ENCODE data around the gene UPK1B.

Gene UPK1B

GRCh38 chr3:119170821-119171220, 2.6 kb upstream of the UPK1B start:
- in situ Hi-C loops (cut with MboI; ENCODE audit: low pct_unique_long_range_greater_than_20kb, low sequenced_read_pairs) = no loop called here
- no peak for DNase-seq

GRCh38 chr3:119175872-119176756, 2.7 kb downstream of the UPK1B start:
- in situ Hi-C loops (cut with MboI; ENCODE audit: low pct_unique_long_range_greater_than_20kb, low sequenced_read_pairs) = no loop called here
- DNase-seq = no peak

- in situ Hi-C loops (cut with MboI; ENCODE audit: low pct_unique_long_range_greater_than_20kb, low sequenced_read_pairs) = no loop called here
- no peak for DNase-seq
These were observed 3.4 kb downstream of the UPK1B start for GRCh38 chr3:119176778-119177177.

- in situ Hi-C loops (cut with MboI; ENCODE audit: low pct_unique_long_range_greater_than_20kb, low sequenced_read_pairs) = no loop called here
- no peak for DNase-seq
These were observed 3.9 kb downstream of the UPK1B start for GRCh38 chr3:119177321-119177720.

GRCh38 chr3:119181765-119182164, 8.4 kb downstream of the UPK1B start:
- no peak for DNase-seq
- in situ Hi-C loops (cut with MboI; ENCODE audit: low pct_unique_long_range_greater_than_20kb, low sequenced_read_pairs) = no loop called here

- DNase-seq = no peak
- in situ Hi-C loops (cut with MboI; ENCODE audit: low pct_unique_long_range_greater_than_20kb, low sequenced_read_pairs) = no loop called here
These were observed 10.7 kb downstream of the UPK1B start for GRCh38 chr3:119184111-119184510.

GRCh38 chr3:119184796-119185570, 11.6 kb downstream of the UPK1B start:
- no peak for DNase-seq
- in situ Hi-C loops (cut with MboI; ENCODE audit: low pct_unique_long_range_greater_than_20kb, low sequenced_read_pairs) = no loop called here

- in situ Hi-C loops (cut with MboI; ENCODE audit: low pct_unique_long_range_greater_than_20kb, low sequenced_read_pairs) = no loop called here
- no peak for DNase-seq
These were observed 13.9 kb downstream of the UPK1B start for GRCh38 chr3:119187266-119187665.

GRCh38 chr3:119191800-119192199, 18.4 kb downstream of the UPK1B start:
- in situ Hi-C loops (cut with MboI; ENCODE audit: low pct_unique_long_range_greater_than_20kb, low sequenced_read_pairs) = no loop called here

GRCh38 chr3:119194237-119195150, 21.1 kb downstream of the UPK1B start:
- in situ Hi-C loops (cut with MboI; ENCODE audit: low pct_unique_long_range_greater_than_20kb, low sequenced_read_pairs) = no loop called here
- DNase-seq = no peak

More at GRCh38 chr3:119191800-119192199, 18.4 kb downstream of the UPK1B start:
- no peak for DNase-seq

- in situ Hi-C loops (cut with MboI; ENCODE audit: low pct_unique_long_range_greater_than_20kb, low sequenced_read_pairs) = no loop called here
- DNase-seq = no peak
These were observed 21.7 kb downstream of the UPK1B start for GRCh38 chr3:119195151-119195476.

- in situ Hi-C loops (cut with MboI; ENCODE audit: low pct_unique_long_range_greater_than_20kb, low sequenced_read_pairs) = no loop called here
- no peak for DNase-seq
These were observed 22.5 kb downstream of the UPK1B start for GRCh38 chr3:119195911-119196310.

- DNase-seq = no peak
- in situ Hi-C loops (cut with MboI; ENCODE audit: low pct_unique_long_range_greater_than_20kb, low sequenced_read_pairs) = no loop called here
These were observed 31.8 kb downstream of the UPK1B start for GRCh38 chr3:119205209-119205608.

GRCh38 chr3:119205685-119206084, 32.3 kb downstream of the UPK1B start:
- DNase-seq = no peak
- in situ Hi-C loops (cut with MboI; ENCODE audit: low pct_unique_long_range_greater_than_20kb, low sequenced_read_pairs) = no loop called here

GRCh38 chr3:119206611-119207511, 33.5 kb downstream of the UPK1B start:
- in situ Hi-C loops (cut with MboI; ENCODE audit: low pct_unique_long_range_greater_than_20kb, low sequenced_read_pairs) = no loop called here

GRCh38 chr3:119207512-119207875, 34.1 kb downstream of the UPK1B start:
- in situ Hi-C loops (cut with MboI; ENCODE audit: low pct_unique_long_range_greater_than_20kb, low sequenced_read_pairs) = no loop called here
- DNase-seq = no peak

More at GRCh38 chr3:119206611-119207511, 33.5 kb downstream of the UPK1B start:
- peak; percentile 18 for DNase-seq

- in situ Hi-C loops (cut with MboI; ENCODE audit: low pct_unique_long_range_greater_than_20kb, low sequenced_read_pairs) = no loop called here
- DNase-seq = no peak
These were observed 37.8 kb downstream of the UPK1B start for GRCh38 chr3:119211193-119211592.

- in situ Hi-C loops (cut with MboI; ENCODE audit: low pct_unique_long_range_greater_than_20kb, low sequenced_read_pairs) = no loop called here
- DNase-seq = no peak
These were observed 38.4 kb downstream of the UPK1B start for GRCh38 chr3:119211803-119212202.

- in situ Hi-C loops (cut with MboI; ENCODE audit: low pct_unique_long_range_greater_than_20kb, low sequenced_read_pairs) = no loop called here
- no peak for DNase-seq
These were observed 45.7 kb downstream of the UPK1B start for GRCh38 chr3:119219069-119219468.
